Loucy (cell line): Measurements from ENCODE around the gene RILP.
"Not testable (repeated sequence)": the region's sequence is repeated elsewhere in the genome, so short reads cannot be mapped to it uniquely, and the experiment has no call there.

ENCODE experiments used
- H2AFZ ChIP-seq: fragments of 200-600 bp; sonication (generic); 2 replicates; pipeline ENCODE4 v1.6.0; 2016; ENCODE audit warnings: antibody characterized with exemption, mild to moderate bottlenecking, low read length, moderate library complexity
- H3F3A ChIP-seq: fragments of 200-600 bp; 2 replicates; pipeline ENCODE4 v1.6.0; 2016; ENCODE audit warnings: antibody characterized with exemption, low read depth, mild to moderate bottlenecking
- H3K27me3 ChIP-seq: fragments of 200-600 bp; sonication (generic); 2 replicates; pipeline ENCODE4 v1.6.1; 2014; ENCODE audit warnings: low read length, mild to moderate bottlenecking; ENCODE audit not compliant: insufficient read depth, poor library complexity, severe bottlenecking
- H3K36me3 ChIP-seq: fragments of 200-600 bp; sonication (generic); 2 replicates; pipeline ENCODE4 v1.6.1; 2016; ENCODE audit warnings: low read length; ENCODE audit not compliant: insufficient read depth
- H3K4me1 ChIP-seq: fragments of 200-600 bp; sonication (generic); 2 replicates; pipeline ENCODE4 v1.5.1; 2014; ENCODE audit warnings: low read length, mild to moderate bottlenecking; ENCODE audit not compliant: insufficient read depth, poor library complexity, severe bottlenecking
- H3K4me2 ChIP-seq: fragments of 200-600 bp; sonication (generic); 2 replicates; pipeline ENCODE4 v1.6.0; 2014; ENCODE audit warnings: antibody characterized with exemption, low read length, low read depth, mild to moderate bottlenecking; ENCODE audit not compliant: poor library complexity, severe bottlenecking
- H3K4me3 ChIP-seq: fragments of 200-600 bp; sonication (generic); 2 replicates; pipeline ENCODE4 v1.5.1; 2014; ENCODE audit warnings: low read length, mild to moderate bottlenecking, mixed read lengths; ENCODE audit not compliant: poor library complexity, severe bottlenecking
- H3K79me2 ChIP-seq: fragments of 200-600 bp; sonication (generic); 2 replicates; pipeline ENCODE4 v1.6.1; 2014; ENCODE audit warnings: low read length; ENCODE audit not compliant: insufficient read depth
- H3K9ac ChIP-seq: fragments of 200-600 bp; sonication (generic); 2 replicates; pipeline ENCODE4 v1.6.0; 2014; ENCODE audit warnings: mild to moderate bottlenecking, low read depth, low read length, moderate library complexity; ENCODE audit not compliant: poor library complexity, severe bottlenecking
- H3K9me2 ChIP-seq: fragments of 200-600 bp; sonication (generic); replicated peaks from 2 replicates; pipeline ENCODE4 v1.6.1; 2016; ENCODE audit warnings: low read depth, low read length, mixed read lengths
- H3K9me3 ChIP-seq: fragments of 200-600 bp; sonication (generic); 2 replicates; pipeline ENCODE4 v1.6.1; 2014; ENCODE audit warnings: mild to moderate bottlenecking, antibody characterized with exemption, low read length, low read depth; ENCODE audit not compliant: insufficient read depth
- H4K20me1 ChIP-seq: fragments of 200-600 bp; sonication (generic); 2 replicates; pipeline ENCODE4 v1.6.0; 2014; ENCODE audit warnings: antibody characterized with exemption, low read length, mild to moderate bottlenecking; ENCODE audit not compliant: insufficient read depth, poor library complexity, severe bottlenecking
- CTCF ChIP-seq: fragments of 200-600 bp; sonication (generic); conservative IDR thresholded peaks from 2 replicates; pipeline ENCODE4 v1.5.1; 2014; ENCODE audit warnings: mild to moderate bottlenecking, antibody characterized with exemption, low read length
- EZH2phosphoT487 ChIP-seq: fragments of 200-600 bp; IDR thresholded peaks from 2 replicates; pipeline ENCODE4 v1.6.1; 2018; ENCODE audit warnings: antibody characterized with exemption, mild to moderate bottlenecking, moderate library complexity, borderline replicate concordance

Gene RILP

GRCh38 chr17:1673041-1673785, 23.5 kb upstream of the RILP start:
- H3K9ac ChIP-seq = no peak overlapping the region
- no peak overlapping the region for H3K4me2 ChIP-seq
- no peaks in the 10 kb centered on the region for H3K27me3 ChIP-seq
- no peak overlapping the region for H3K4me3 ChIP-seq
- peaks cover 90% of the 10 kb centered on the region for H3K36me3 ChIP-seq
- H4K20me1 ChIP-seq = peaks cover 19% of the 10 kb centered on the region
- H3K9me3 ChIP-seq = no peaks in the 10 kb centered on the region
- no peaks in the 10 kb centered on the region for H3K9me2 ChIP-seq
- no peaks in the 10 kb centered on the region for H3K4me1 ChIP-seq
- no peak for TF ChIP-seq EZH2phosphoT487
- no peak for TF ChIP-seq CTCF
- no peak overlapping the region for H2AFZ ChIP-seq
- no peaks in the 10 kb centered on the region for H3F3A ChIP-seq
- peaks cover 7% of the 10 kb centered on the region; the same call in 1 of the 2 replicates for H3K79me2 ChIP-seq

GRCh38 chr17:1663934-1664333, 14.3 kb upstream of the RILP start:
- not testable (repeated sequence) for H4K20me1 ChIP-seq, H2AFZ ChIP-seq, H3K27me3 ChIP-seq, H3K4me2 ChIP-seq, H3K4me1 ChIP-seq, H3K79me2 ChIP-seq, H3K9me3 ChIP-seq, H3K9ac ChIP-seq, H3K9me2 ChIP-seq, H3F3A ChIP-seq, H3K4me3 ChIP-seq
- peaks cover 71% of the 10 kb centered on the region; the same call in 1 of the 2 replicates for H3K36me3 ChIP-seq

- H3K79me2 ChIP-seq = no peaks in the 10 kb centered on the region
Observed at GRCh38 chr17:1661045-1661444, 11.4 kb upstream of the RILP start.

More at GRCh38 chr17:1661045-1661444, 11.4 kb upstream of the RILP start:
- no peak overlapping the region for H2AFZ ChIP-seq
- no peaks in the 10 kb centered on the region for H4K20me1 ChIP-seq
- no peaks in the 10 kb centered on the region for H3F3A ChIP-seq
- no peak overlapping the region for H3K4me3 ChIP-seq
- H3K4me1 ChIP-seq = no peaks in the 10 kb centered on the region
- H3K27me3 ChIP-seq = no peaks in the 10 kb centered on the region
- no peaks in the 10 kb centered on the region for H3K9me2 ChIP-seq
- no peak overlapping the region for H3K9ac ChIP-seq
- no peak for TF ChIP-seq EZH2phosphoT487
- no peak for TF ChIP-seq CTCF
- peaks cover 82% of the 10 kb centered on the region for H3K36me3 ChIP-seq
- H3K9me3 ChIP-seq = no peaks in the 10 kb centered on the region
- no peak overlapping the region for H3K4me2 ChIP-seq
